HG02840 (cell line): ENCODE results near the gene MMP24.
"Not testable (repeated sequence)": the region's sequence is repeated elsewhere in the genome, so short reads cannot be mapped to it uniquely, and the experiment has no call there.

Experiments used
- ATAC-seq: cut with Tn5 transposase; IDR thresholded peaks from one replicate; pipeline ENCODE4 v1.9.1; 2021; ENCODE audit warnings: mild to moderate bottlenecking, moderate library complexity, moderate number of reproducible peaks; ENCODE audit not compliant: unreplicated experiment, low FRiP score

MMP24 gene

GRCh38 chr20:35226126-35226883, at the start of gene MMP24:
Gene MMP24, plus strand, starts transcription at chr20:35226690. Its CDS starts 49 bp downstream, at chr20:35226739.
- no peak for ATAC-seq

- no peak for ATAC-seq
These were observed 46.9 kb upstream of the MMP24 start for GRCh38 chr20:35179292-35180212.

GRCh38 chr20:35180266-35180665, 46.2 kb upstream of the MMP24 start:
- ATAC-seq: no peak

GRCh38 chr20:35181731-35182130, 44.8 kb upstream of the MMP24 start:
- ATAC-seq: no peak

GRCh38 chr20:35186691-35187289, 39.7 kb upstream of the MMP24 start:
- ATAC-seq: not testable (repeated sequence)

GRCh38 chr20:35187584-35188190, 38.8 kb upstream of the MMP24 start:
- ATAC-seq: no peak

GRCh38 chr20:35189223-35189622, 37.3 kb upstream of the MMP24 start:
- not testable (repeated sequence) for ATAC-seq

GRCh38 chr20:35190556-35190955, 35.9 kb upstream of the MMP24 start:
- no peak for ATAC-seq

- ATAC-seq: no peak
These were observed 34.9 kb upstream of the MMP24 start for GRCh38 chr20:35191419-35192117.

GRCh38 chr20:35192118-35192872, 34.2 kb upstream of the MMP24 start:
- ATAC-seq: no peak

- not testable (repeated sequence) for ATAC-seq
These were observed 33.3 kb upstream of the MMP24 start for GRCh38 chr20:35193031-35193791.

GRCh38 chr20:35196313-35196712, 30.2 kb upstream of the MMP24 start:
- ATAC-seq: no peak

GRCh38 chr20:35199740-35200139, 26.8 kb upstream of the MMP24 start:
- ATAC-seq: no peak

GRCh38 chr20:35200267-35200666, 26.2 kb upstream of the MMP24 start:
- ATAC-seq: no peak

GRCh38 chr20:35201467-35201866, 25.0 kb upstream of the MMP24 start:
- not testable (repeated sequence) for ATAC-seq

GRCh38 chr20:35206802-35207201, 19.7 kb upstream of the MMP24 start:
- no peak for ATAC-seq

- no peak for ATAC-seq
These were observed 18.4 kb upstream of the MMP24 start for GRCh38 chr20:35207950-35208611.
